GM13977 (cell line): Measurements from ENCODE around the gene RABL2B.
"Not testable (repeated sequence)": the region's sequence is repeated elsewhere in the genome, so short reads cannot be mapped to it uniquely, and the experiment has no call there.

Source experiments
- DNase-seq: peaks from one replicate; pipeline ENCODE4 v3.0.0; 2012; ENCODE audit warnings: low spot score
- in situ Hi-C: fragments of 300-500 bp; cut with MboI; formaldehyde crosslinking; loops from one replicate; pipeline ENCODE4 v1.12.0; 2022; ENCODE audit warnings: low sequenced_read_pairs, low pct_unique_long_range_greater_than_20kb, mixed read lengths, inconsistent platforms; ENCODE audit not compliant: unreplicated experiment
- TF ChIP-seq, protein P1 (sequence below): IDR thresholded peaks from 2 replicates; pipeline ENCODE4 v1.5.1; 2012; ENCODE audit warnings: mild to moderate bottlenecking, control low read depth; ENCODE audit not compliant: insufficient read depth; ENCODE audit errors: extremely low read depth, missing control alignments

The RABL2B gene

DNA sequence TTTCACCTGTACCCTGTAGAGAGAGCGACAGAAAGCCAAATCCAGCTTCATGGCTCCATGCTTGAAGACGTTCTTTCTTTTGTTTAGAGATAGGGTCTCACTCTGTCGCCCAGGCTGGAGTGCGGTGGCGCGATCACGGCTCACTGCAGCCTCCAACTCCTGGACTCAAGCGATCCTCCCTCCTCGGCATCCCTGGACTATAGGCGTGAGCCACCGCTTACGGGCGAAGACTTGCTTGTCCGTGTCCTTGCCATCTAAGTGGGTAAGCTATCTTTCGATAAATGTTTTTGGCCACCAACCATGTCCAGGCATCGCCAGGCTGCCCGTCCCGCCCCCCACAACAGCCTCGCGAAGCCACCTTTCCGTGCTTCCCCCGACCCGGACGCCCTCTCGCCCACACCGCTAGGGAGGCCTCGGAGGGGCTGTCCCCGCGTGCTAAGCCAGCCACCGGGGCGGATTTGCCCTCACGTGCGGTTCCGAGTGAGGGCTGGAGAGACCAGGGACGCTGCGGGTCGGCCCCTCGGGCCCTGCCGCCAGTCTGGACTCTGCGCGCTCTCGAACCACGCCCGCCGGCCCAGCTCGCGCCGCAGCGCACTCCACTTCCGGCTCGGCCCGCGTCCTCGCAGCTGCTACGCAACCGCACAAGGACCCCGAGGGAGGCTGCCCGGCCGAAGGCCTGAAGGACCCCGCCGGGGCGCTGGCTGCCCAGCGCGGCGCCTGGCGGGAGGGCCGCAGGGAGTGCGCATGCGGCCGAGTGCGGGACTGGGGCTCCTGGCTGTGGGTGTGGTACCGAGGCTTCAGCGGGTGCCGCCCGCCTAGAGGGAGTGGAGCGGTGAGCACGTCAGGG lies at the start of gene RABL2B:
Gene RABL2B, minus strand, starts transcription at position 604 of the 847 bp plus-strand sequence. CDS start 1,342 bp downstream, outside the sequence.
- DNase-seq = peak; percentile 94
- in situ Hi-C loops = not testable (repeated sequence)

DNA sequence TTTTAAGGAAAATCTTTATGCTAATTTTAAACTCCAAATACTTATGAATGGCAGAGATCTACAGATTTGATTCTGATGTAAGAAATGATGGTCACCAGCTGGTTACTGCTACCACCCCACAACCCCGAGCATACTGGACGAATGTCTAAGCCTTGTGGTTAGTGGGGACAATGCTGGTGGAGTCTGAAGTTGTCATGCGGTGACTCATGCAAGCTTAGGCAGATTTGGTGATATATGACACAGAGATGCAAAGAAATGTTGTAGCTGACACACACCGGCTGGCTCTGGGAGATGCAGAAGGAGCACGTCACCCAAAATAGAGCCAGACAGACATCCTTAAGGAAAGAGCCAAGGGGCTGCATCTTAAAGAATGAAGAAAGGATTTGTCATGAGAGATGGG lies 3.5 kb upstream of the RABL2B start:
- DNase-seq, in situ Hi-C loops: not testable (repeated sequence)

DNA sequence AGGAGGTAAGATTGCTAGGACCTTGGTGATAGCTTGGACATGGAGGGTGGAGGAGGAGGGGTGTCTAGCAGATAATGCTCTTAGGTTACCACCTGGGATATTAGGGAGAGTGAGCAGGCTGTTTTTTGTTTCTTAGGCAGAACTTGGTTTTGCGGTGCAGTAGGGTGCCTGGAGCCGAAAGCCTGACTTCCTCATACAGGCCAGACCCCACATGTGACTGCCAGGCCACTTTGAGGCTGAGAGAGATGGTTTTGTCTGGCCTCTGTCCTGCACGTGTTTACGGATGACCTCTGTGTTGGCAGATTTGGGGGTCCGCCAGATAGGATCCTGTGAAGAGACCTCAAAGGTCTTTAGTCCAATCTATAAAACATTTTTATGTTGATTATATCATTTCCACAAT lies 1.9 kb upstream of the RABL2B start:
- in situ Hi-C loops, DNase-seq: not testable (repeated sequence)

DNA sequence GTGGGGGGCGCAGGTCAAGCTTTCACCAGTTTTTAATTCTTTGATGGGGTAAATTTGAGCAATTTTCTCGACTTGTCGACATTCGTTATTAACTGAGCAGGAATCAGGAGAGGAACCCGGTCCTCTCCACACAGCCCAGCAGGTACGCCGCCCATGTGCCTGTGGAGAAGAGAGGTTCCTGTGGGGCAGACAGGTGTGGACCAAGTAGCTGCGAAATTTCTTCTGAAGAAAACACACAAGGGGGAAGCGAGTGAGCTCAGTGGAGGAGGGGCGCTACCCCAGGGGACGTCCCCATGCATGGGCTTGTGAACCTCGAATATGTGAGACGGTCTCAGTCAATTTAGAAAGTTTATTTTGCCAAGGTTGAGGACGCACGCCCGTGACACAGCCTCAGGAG lies 442 bp upstream of the RABL2B start:
- DNase-seq, in situ Hi-C loops: not testable (repeated sequence)

DNA sequence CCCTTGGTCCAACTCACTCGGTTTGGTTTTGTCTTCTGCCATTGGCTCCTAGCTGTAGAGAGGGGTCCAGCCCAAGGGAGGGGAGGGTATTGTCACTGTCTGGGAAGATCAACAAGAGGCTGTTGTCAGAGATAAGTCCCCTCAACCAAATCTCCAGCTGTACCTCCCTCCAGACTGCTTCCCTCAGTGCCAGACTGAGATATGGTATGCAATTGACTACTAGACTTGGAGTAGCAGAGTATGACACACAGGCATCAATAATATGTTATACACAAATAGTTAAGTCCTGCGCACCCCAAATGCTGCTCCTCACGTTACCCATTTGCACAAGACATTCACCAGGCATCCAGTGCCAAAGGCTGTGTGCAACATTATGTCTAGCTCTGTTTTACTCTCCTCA lies 1.2 kb downstream of the RABL2B start:
- not testable (repeated sequence) for DNase-seq

DNA sequence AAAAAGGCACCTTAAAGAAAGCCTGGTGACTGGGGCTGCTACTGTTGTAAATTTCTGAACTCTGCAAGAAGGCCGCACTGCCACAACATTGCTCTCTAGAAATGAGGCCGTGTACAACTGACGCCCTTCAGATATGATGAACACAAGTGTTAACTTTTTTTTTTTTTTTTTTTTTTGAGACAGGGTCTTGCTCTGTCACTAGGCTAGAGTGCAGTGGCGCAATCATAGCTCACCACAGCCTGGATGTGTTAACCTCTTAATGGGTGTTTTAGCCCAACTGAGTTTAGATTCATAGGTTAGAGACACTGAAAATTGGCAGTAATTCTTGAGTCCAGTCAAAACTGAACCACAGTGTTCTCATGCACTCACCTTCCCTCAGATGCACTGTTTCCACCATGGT lies 3.2 kb downstream of the RABL2B start:
- in situ Hi-C loops, DNase-seq: not testable (repeated sequence)

More for the DNA sequence above, 1.2 kb downstream of the RABL2B start:
- in situ Hi-C loops = not testable (repeated sequence)

DNA sequence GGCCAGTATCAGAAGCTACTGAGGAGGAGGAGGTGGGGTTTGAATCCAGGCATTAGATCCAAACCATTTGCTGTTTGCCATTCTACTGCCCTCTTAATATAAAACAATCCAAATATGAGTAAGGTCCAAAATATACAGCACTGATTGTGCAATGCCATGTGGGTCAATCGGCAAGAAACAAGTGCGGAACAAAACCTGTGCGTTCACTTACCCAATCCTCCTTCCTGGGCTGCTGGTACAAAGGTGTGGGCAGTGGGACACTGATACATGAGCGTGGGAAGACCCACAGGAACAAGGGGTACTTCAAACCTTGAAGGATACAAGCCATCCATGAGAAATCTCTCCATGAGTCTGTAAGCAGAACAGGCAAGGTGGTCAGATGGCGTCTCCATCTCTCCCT lies 5.8 kb downstream of the RABL2B start:
- in situ Hi-C loops, DNase-seq: not testable (repeated sequence)

DNA sequence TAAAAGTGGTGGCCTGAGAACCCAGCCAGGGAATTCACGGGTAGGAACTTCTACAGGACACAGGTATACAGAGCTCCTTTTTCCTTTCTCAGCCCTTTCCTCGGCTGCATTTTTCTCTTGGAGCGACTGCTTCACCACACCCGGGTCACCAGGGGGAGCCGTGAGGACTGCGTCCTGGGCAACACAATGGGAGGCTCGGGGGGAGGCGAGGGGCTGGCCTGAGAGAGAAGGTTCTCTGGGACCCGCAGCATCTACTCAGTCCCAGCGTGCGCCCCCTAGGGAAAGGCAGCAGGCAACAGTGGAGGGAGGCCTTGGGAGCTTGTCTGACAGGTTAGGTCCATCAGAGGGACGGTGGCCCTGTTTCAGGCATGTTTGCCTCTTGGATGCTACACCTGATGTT lies 8.3 kb downstream of the RABL2B start:
- in situ Hi-C loops = not testable (repeated sequence)
- DNase-seq = peak; percentile 4
- TF ChIP-seq, protein P1, sequence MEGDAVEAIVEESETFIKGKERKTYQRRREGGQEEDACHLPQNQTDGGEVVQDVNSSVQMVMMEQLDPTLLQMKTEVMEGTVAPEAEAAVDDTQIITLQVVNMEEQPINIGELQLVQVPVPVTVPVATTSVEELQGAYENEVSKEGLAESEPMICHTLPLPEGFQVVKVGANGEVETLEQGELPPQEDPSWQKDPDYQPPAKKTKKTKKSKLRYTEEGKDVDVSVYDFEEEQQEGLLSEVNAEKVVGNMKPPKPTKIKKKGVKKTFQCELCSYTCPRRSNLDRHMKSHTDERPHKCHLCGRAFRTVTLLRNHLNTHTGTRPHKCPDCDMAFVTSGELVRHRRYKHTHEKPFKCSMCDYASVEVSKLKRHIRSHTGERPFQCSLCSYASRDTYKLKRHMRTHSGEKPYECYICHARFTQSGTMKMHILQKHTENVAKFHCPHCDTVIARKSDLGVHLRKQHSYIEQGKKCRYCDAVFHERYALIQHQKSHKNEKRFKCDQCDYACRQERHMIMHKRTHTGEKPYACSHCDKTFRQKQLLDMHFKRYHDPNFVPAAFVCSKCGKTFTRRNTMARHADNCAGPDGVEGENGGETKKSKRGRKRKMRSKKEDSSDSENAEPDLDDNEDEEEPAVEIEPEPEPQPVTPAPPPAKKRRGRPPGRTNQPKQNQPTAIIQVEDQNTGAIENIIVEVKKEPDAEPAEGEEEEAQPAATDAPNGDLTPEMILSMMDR = peak; percentile 41

DNA sequence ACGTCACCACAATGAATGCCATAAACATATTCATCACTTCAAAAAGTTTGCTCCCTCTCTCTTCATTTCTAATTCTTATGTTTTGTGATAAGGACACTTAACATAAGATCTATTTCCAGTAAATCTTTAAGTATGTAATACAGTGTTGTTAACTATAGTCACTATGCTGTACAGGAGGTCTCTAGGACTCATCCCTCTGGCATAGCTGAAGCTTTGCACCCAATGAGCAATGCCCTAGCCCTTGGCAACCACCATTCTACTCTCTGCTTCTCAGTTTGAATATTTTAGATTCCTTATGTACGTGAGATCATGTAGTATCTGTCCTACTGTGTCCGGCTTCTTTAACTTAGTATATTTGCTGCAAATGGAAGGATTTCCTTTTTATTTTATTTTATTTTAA lies 19.1 kb downstream of the RABL2B start:
- DNase-seq, in situ Hi-C loops: not testable (repeated sequence)

DNA sequence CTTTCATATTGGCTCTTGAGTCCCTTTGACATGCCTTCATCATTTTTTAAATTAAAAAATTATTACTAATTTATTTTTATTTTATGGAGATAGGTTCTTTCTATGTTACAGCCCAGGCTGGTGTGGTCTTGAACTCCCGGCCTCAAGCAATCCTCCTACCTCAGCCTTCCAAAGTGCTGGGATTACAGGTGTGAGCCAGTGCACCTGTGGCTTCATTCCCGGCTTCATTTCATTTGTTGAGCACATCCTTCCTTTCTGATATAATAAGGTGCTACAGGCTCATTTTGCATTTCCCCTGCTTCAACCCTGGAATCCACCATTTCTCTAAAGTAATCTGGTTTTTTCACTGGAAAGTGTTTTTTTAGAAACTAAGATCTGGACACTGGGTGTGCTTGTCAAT lies 21.6 kb downstream of the RABL2B start:
- in situ Hi-C loops, DNase-seq: not testable (repeated sequence)

DNA sequence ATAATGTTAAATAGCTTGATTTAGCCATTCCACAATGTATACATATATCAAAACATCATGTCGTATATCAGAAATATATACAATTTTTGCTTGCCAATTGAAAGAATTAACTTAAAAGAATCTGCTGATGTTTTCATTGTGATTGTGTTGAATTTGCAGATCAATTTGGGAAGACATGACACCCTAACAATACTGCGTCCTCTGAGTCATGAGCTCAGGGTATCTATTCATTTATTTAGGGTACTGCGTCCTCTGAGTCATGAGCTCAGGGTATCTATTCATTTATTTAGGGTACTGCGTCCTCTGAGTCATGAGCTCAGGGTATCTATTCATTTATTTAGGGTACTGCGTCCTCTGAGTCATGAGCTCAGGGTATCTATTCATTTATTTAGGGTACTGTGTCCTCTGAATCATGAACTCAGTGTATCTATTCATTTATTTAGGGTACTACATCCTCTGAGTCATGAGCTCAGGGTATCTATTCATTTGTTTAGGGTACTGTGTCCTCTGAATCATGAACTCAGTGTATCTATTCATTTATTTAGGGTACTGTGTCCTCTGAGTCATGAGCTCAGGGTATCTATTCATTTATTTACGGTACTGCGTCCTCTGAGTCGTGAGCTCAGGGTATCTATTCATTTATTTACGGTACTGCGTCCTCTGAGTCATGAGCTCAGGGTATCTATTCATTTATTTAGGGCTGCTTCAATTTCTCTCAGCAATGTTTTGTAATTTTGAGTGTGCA lies 23.7 kb downstream of the RABL2B start:
- DNase-seq, in situ Hi-C loops: not testable (repeated sequence)

DNA sequence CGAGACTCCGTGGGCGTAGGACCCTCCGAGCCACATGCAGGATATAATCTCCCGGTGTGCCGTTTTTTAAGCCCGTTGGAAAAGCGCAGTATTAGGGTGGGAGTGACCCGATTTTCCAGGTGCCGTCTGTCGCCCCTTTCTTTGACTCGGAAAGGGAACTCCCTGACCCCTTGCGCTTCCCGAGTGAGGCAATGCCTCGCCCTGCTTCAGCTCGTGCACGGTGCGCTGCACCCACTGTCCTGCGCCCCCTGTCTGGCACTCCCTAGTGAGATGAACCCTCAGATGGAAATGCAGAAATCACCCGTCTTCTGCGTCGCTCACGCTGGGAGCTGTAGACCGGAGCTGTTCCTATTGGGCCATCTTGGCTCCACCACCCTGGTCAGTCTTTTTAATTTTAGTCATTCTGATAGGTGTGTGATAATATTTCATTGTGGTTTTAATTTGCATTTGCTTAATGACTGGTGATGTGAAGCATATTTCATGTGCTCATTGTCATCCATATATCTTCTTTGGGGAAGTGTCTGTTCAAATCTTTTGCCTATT lies 26.4 kb downstream of the RABL2B start:
- TF ChIP-seq, protein P1 = peak; percentile 8
- DNase-seq, in situ Hi-C loops: not testable (repeated sequence)

DNA sequence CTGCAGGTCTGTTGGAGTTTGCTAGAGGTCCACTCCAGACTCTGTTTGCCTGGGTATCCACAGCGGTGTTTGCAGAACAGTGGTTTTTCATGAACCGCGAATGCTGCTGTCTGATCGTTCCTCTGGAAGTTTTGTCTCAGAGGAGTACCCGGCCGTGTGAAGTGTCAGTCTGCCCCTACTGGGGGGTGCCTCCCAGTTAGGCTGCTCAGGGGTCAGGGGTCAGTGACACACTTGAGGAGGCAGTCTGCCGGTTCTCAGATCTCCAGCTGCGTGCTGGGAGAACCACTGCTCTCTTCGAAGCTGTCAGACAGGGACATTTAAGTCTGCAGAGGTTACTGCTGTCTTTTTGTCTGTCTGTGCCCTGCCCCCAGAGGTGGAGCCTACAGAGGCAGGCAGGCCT lies 27.0 kb downstream of the RABL2B start:
- DNase-seq, in situ Hi-C loops: not testable (repeated sequence)

DNA sequence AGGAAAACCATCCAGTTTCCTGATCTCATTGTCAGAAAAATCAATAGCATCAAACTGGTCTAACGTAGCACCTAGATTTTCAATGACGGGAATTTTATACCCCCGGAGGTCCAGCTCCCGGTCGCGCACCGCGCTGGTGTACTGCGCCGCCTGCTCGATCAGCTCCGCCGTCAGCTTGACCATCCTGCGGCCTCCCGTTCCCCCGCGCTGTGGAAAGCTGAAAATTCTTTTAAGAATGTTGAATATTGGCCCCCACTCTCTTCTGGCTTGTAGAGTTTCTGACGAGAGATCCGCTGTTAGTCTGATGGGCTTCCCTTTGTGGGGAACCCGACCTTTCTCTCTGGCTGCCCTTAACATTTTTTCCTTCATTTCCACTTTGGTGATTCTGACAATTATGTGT lies 28.2 kb downstream of the RABL2B start:
- DNase-seq, in situ Hi-C loops: not testable (repeated sequence)

DNA sequence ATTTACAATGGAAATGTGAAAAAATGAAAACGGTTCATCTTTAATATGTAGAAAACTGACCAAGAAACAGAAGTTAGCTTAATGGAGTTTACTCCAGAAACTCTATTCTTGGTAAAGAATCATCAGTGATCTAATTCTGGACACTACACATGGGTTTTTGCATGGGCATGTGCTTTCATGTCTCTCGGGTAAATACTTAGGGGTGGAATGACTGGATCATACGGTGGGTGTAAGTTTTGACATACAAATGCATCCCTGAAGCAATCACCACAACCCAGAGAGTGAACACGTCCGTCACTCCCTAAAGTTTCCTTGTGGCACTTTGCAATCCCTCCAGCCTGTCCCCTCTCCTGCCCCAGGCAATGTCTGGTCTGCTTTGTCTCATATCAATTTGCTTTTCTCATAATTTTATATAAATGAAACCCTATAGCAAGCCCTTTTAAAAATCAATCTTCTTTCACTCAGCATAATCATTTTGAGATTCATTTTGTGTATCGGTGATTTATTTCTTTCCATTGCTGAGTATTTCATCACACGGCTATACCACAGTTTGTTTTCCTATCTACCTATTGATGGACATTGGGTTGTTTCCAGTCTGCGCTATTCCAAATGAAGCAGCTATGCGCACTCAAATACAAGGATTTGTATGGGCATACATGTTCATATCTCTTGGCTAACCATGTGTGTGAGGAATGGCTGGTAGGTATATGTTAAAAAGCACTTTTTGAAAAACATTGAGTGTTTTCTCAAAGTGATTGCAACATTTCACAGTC lies 33.9 kb downstream of the RABL2B start:
- in situ Hi-C loops, DNase-seq: not testable (repeated sequence)
